ENCODE data around the gene INPP5A. TPM values are rescaled to one million over a fixed set of nuclear protein-coding genes. Genes with fewer than 3 reads are reported as not detected.
A peak's percentile ranks its signal among the peaks of the same experiment; 100 is the strongest.

The INPP5A gene
- total and polyA plus RNA-seq, 4 donors: 12.4 to 39.9 (median 28.2) TPM

- H3K4me1 ChIP-seq (ENCODE audit: control insufficient read depth in 5 of 5, insufficient read depth in 5 of 5, low read length in 5 of 5): peaks cover 6 to 26% (median 12%) of the 10 kb centered on the region in 5 donors
- ATAC-seq (ENCODE audit: insufficient read depth, low FRiP score) (no peak), DNase-seq (no peak)
- 88 to 95% methylated on average over 15 to 28 of the region's 28 CpGs for WGBS, 2 donors
- H3K27ac ChIP-seq (ENCODE audit: low read depth in 1 of 2, low read length in 1 of 2): no peak overlapping the region
- peaks cover 0 to 8% (median 0%) of the 10 kb centered on the region in 4 donors for H3K36me3 ChIP-seq (ENCODE audit: control insufficient read depth in 4 of 4, insufficient read depth in 4 of 4, low read length in 4 of 4)
- H3K4me3 ChIP-seq: no peak overlapping the region
- no peaks in the 10 kb centered on the region for H3K27me3 ChIP-seq (ENCODE audit: control insufficient read depth in 3 of 3, insufficient read depth in 3 of 3, low read length in 2 of 3)
- no peak overlapping the region for H3K9ac ChIP-seq (ENCODE audit: insufficient read depth in 1 of 2, low read length in 2 of 2)
- peaks cover 0 to 4% (median 0%) of the 10 kb centered on the region in 4 donors for H3K9me3 ChIP-seq (ENCODE audit: control insufficient read depth in 4 of 4, insufficient read depth in 3 of 4, low read length in 3 of 4)
- TF ChIP-seq CTCF (IDR thresholded peaks at IDR 0.05; ENCODE audit: control extremely low read depth, extremely low read depth): no peak
Measured at GRCh38 chr10:132606031-132606491, 68.5 kb downstream of the INPP5A start.

- H3K4me1 ChIP-seq (ENCODE audit: control insufficient read depth in 5 of 5, insufficient read depth in 5 of 5, low read length in 5 of 5): peaks cover 6 to 26% (median 17%) of the 10 kb centered on the region in 5 donors
- TF ChIP-seq CTCF (IDR thresholded peaks at IDR 0.05; ENCODE audit: control extremely low read depth, extremely low read depth): no peak
- H3K36me3 ChIP-seq (ENCODE audit: control insufficient read depth in 4 of 4, insufficient read depth in 4 of 4, low read length in 4 of 4): peaks cover 0 to 8% (median 0%) of the 10 kb centered on the region in 4 donors
- peaks cover 0 to 4% (median 0%) of the 10 kb centered on the region in 4 donors for H3K9me3 ChIP-seq (ENCODE audit: control insufficient read depth in 4 of 4, insufficient read depth in 3 of 4, low read length in 3 of 4)
- H3K4me3 ChIP-seq: no peak overlapping the region
- ATAC-seq (ENCODE audit: insufficient read depth, low FRiP score): no peak
- no peaks in the 10 kb centered on the region for H3K27me3 ChIP-seq (ENCODE audit: control insufficient read depth in 3 of 3, insufficient read depth in 3 of 3, low read length in 2 of 3)
- WGBS, 2 donors: 70 to 78% methylated on average over 40 of the region's 40 CpGs
- DNase-seq: peak; percentile 60 to 70 (median 64)
- H3K27ac ChIP-seq (ENCODE audit: low read depth in 1 of 2, low read length in 1 of 2): no peak overlapping the region
- H3K9ac ChIP-seq (ENCODE audit: insufficient read depth in 1 of 2, low read length in 2 of 2): no peak overlapping the region
Measured at GRCh38 chr10:132606536-132607316, 69.1 kb downstream of the INPP5A start.

GRCh38 chr10:132607491-132607890 is 69.9 kb downstream of the INPP5A start:
- DNase-seq (no peak), ATAC-seq (ENCODE audit: insufficient read depth, low FRiP score) (no peak)
- no peak for TF ChIP-seq CTCF (IDR thresholded peaks at IDR 0.05; ENCODE audit: control extremely low read depth, extremely low read depth)
- Histone ChIP-seq H3K27me3 (ENCODE audit: control insufficient read depth in 3 of 3, insufficient read depth in 3 of 3, low read length in 2 of 3) (no peaks in the 10 kb centered on the region), H3K36me3 (ENCODE audit: control insufficient read depth in 4 of 4, insufficient read depth in 4 of 4, low read length in 4 of 4) (peaks cover 0 to 8% (median 0%) of the 10 kb centered on the region in 4 donors), H3K27ac (ENCODE audit: low read depth in 1 of 2, low read length in 1 of 2) (no peak overlapping the region), H3K4me1 (ENCODE audit: control insufficient read depth in 5 of 5, insufficient read depth in 5 of 5, low read length in 5 of 5) (peaks cover 6 to 33% (median 21%) of the 10 kb centered on the region in 5 donors), H3K9me3 (ENCODE audit: control insufficient read depth in 4 of 4, insufficient read depth in 3 of 4, low read length in 3 of 4) (peaks cover 0 to 4% (median 0%) of the 10 kb centered on the region in 4 donors), H3K4me3 (no peak overlapping the region), H3K9ac (ENCODE audit: insufficient read depth in 1 of 2, low read length in 2 of 2) (no peak overlapping the region)
- 92 to 96% methylated on average over 20 of the region's 20 CpGs for WGBS, 2 donors
